Hippocampal formation (tissue), 2 donors: Measurements from ENCODE around the gene GBA2.

Experiments
- DNase-seq, 2 donors: peaks; one replicate each; lab custom pipeline; 2025; lab: John Stamatoyannopoulos, UW

Gene GBA2

DNA sequence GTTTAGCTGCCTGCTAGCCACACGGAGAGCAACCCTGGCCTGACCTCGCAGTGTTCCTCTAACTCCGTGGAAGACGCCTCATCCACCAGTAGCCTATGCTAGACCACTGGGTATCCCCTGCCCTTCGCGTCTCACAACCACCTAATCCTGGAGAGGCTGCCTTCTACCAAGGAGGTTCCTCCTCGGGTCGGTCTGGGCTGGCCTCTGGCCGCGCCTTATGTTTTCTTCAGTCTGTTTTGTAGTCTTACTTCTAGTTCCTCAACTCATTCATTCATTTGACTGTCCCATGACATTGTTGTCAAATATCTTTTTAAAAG lies 57.7 kb downstream of the GBA2 start:
- DNase-seq: no peak

DNA sequence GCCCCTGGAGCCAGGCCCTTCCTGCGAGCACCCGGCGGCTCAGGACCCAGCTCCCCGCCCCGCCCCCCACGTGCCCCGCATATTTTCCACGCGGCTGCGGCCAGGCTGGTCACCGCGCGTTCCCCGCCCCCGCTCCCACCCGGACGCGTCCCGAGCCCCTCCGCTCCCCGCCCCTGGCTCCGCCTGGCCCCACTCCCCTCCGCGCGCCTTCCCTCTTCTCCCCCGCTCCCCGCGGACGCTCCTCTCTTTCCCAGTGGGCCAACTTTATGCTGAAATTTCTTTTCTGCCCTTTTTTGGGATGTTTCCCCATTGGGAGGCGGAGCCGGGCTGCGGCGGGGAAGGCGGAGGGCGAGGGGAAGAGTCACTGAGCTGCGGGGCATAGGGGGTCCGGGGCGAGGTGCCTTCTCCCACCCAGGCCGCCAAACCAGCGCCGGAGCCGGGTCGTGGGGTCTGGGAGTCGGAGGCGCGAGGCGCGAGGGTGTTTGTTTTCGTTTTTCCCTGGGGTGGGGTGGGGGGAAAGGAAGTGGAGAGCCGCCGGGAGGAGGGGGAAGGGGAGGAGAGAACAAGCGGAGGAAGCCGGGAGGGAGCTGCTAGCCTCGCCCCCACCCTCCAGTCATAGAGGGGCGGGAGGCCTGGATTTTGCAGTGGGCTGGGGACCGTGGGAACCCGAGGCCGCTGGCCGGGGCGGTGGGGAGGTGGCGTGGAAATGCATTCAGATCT lies 58.3 kb downstream of the GBA2 start:
- peak; percentile 17 to 35 for DNase-seq

DNA sequence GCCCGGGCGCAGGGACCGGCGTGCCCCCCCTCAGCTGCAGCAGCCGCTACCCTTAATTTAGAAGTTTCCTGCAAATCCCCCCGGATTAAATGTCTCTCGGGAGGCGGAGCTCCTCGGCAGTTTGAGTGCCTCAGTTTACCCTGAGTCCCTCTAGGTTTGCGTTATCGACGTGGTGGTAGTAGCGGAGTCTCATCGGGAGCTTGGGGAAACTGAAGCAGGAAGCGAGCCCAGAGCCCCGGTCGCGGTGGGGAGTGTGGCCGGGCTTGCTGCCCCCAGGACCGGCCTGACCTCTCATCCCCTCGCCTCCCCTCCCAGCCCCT lies 58.8 kb downstream of the GBA2 start:
- DNase-seq: no peak

DNA sequence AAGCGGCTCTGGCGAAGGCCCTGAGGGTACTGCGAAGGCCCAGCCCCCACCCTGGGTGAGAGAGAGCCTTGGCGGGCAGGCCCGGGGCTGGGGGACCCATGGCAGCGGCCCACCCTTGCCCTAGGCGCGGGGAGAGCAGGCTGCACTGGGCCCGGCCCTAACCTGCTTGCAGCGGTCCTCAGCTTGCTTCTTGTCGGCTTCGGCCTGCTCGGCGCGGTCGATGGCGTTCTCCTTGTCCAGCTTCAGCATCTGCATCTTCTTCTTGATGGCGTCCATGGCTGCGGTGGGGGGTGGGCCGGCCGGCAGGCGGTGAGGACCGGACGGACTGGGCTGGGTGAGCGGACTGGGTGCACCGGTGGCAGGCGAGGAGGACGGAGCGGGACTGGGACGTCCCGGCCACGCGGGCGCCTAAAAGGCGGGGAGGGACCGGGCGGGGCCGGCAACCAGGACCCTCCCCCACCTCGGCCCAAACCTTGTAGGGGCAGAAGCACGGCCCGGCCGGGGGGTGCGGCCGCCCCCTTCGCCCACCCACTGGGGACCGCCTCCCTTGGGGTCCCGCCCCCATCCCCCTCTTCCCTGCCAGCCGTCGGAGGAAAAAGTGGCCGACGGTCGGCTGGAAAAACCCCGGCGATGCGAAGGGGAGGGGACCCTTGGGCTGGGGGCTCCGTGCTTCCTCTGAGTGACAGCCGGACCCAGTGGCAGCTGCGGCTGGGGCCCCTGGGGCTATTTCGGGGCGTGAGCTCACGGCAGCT lies 59.3 kb downstream of the GBA2 start, which contains the start of gene TPM2:
TPM2 (minus strand) TSS at position 384 of the 752 bp plus-strand sequence; CDS start at position 276, 108 bp downstream.
- DNase-seq: no peak

DNA sequence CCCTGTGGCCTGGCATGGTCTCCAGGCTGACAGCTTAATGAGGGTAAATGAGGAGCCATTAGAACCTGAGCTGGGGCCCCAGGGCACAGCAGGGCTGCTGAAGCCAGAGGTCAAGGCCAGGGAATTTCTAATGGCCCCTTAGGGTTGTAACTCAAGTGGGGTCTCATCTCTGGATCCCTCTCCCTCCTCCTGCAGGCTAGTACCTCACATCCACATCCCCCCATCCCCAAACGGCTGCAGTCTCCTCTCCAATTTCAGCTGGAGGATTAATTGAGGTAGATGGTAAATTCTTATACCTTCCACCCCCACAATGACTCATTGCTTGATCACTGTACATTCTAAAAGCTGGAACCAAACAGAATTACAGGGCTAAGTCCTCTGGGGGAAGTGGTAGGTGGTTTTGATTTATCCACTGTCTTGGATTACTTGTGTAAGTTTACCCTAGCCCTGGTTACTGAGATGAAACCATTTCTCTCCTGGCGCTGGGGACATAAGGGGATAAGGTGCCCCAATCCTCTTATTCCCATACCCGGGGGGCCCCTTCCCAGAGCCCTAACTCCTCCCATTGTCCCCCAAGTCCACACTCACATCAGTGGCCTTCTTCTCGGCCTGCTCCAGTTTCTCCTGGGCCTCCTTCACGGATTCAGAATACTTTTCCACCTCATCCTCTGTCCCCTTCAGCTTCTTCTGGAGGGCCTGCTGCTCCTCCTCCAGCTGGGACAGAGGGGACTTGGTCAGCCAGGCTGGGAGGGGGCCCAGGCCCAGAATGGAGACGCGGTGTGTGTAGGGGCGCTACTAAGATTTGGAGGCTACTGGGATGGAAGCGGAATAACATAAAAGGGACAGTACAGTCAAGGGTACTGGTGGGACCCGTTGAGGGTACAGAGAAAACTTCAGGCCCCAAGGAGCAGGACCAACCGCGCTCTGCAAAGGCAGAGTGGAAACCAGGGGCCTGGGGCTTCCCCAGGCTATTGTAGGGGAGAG lies 60.2 kb downstream of the GBA2 start:
- DNase-seq: no peak

DNA sequence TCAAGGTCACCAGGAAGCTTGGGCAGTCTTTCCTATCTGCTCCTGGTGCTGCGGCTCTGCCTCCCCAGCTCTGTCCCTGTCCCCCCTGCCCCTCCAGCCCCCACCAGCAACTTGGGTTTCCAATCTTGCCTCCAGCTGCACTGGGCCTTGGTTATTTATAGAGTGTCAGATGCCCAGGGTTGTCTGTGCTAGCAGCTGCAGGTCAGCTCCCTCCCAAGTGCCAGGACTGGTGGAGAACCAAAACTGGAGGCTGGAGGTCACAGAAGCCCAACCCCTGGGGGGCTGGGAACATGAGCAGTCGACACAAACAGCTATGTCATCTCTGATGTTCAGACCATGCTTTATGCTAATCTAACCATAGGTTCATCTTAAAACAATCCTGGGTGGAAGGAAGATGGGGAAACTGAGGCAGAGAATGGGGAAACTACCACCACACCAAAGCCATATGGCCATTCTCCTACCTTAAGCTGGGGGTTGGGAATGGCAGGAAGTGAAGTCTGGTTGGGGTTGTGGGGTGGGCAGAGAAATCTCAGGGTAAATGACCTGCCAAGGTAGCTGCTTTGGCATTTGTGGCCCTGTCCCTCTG lies 61.0 kb downstream of the GBA2 start:
- DNase-seq: no peak

DNA sequence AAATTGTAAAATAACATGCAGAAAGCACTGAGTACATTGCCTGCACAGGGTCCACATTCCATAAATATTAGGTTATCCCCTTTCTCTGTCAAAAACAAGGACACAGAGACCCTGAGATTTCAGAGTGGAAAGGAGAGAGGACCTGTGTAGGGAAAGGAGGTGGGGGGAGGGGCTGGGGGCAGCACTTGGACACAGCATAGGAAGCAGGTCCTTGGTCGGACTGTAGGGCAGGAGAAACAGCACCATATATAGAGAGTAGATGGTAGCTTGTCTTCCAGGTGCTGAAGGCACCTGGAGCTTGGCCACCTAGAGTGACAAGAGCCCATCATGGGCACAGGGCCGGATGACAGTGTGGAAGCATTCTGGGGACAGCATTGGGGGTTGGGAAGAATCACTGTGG lies 61.7 kb downstream of the GBA2 start:
- DNase-seq: no peak
